Measurements from ENCODE around the gene GLP1R. TPM values are rescaled to one million over a fixed set of nuclear protein-coding genes. Genes with fewer than 3 reads are reported as not detected.

The GLP1R gene
- total RNA-seq (2014; rRNA removed; shearing (Covaris generic)) = not detected in 2 replicates

DNA sequence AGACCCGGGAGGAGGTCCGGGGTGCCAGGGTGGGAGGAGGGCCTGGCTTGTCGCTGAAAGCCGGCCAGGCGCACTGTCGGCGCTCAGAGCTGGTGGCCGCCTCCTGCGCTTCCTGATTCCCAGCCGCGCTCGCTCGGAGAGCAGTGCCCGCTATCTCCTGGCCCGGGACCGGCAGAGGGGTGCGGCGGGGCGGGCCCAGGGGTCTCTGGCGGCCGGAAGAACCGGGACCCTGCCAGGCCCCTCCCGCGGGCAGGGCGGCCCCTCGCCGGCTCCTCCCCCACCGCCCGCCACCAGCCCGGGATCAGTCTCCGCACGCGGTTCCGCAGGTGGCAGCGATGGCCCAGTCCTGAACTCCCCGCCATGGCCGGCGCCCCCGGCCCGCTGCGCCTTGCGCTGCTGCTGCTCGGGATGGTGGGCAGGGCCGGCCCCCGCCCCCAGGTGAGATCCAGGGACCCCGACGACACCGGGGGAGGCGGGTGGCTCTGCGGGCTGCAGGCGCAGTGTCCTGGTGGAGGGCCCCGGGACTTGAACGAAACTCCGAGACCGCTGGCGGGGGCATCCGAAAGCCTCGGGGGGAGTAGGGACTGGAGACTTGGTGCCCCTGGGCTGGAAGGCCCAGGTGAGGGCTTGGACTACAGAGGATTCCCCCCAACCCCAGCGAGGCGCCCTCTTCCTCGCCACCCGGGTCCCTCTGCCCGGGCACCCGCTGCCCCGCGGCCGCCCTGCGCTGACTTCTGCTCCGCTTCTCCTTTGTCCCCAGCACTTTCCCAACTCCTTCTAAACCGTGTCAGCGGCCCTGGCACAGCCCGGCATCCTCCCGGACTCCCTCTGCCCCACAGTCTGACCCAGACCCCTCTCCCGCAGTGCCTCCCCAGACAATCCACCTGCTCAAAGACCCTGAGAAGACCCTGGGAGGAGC, at the start of gene GLP1R:
TSS of gene GLP1R (plus strand) at position 301 of the 919 bp plus-strand sequence. CDS start at position 361, 60 bp downstream.
- in situ Hi-C loops (cut with HindIII; ENCODE audit: low sequenced_read_pairs) = no loop called here
- no peak for DNase-seq (ENCODE audit: low spot score)

DNA sequence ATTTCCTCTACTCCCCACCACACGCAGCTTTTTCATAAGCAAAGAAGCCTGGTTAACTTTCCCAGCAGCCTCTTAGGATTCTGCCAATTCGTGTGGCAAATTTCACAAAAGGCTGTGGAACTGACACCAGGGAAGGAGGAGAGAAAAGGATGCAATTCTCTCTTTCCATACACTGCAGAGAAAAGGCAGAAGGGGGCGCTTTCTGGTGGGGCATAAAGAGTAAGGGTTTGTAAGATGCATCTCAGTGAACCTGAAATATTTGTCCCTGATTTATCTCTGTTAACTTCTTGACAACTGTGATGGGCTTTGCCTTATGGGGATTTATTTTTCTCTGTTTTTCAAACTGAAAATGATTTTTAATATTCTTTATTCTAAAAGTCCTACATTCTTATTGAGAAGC, 45.5 kb upstream of the GLP1R start:
- no peak for DNase-seq (ENCODE audit: low spot score)
- in situ Hi-C loops (cut with HindIII; ENCODE audit: low sequenced_read_pairs) = no loop called here

GRCh38 chr6:39003492-39003891, 45.1 kb upstream of the GLP1R start:
- in situ Hi-C loops (cut with HindIII; ENCODE audit: low sequenced_read_pairs) = no loop called here
- no peak for DNase-seq (ENCODE audit: low spot score)

DNA sequence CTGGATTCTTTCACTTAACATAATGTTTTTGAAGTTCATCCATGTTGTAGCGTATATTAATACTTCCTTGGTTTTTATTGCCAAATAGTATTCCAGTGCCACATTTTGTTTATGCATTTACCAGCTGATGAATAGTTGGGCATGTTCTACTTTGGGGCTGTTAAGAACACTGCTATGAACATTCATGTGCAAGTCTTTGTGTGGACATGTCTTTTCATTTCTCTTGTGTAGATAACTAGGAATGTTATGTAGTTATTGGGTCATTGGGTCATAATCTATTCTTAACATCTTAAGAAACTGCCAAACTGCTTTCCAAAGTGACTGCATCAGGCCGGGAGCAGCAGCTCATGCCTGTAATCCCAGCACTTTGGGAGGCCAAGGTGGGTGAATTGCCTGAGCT, 43.8 kb upstream of the GLP1R start:
- in situ Hi-C loops (cut with HindIII; ENCODE audit: low sequenced_read_pairs) = no loop called here
- DNase-seq (ENCODE audit: low spot score) = no peak

DNA sequence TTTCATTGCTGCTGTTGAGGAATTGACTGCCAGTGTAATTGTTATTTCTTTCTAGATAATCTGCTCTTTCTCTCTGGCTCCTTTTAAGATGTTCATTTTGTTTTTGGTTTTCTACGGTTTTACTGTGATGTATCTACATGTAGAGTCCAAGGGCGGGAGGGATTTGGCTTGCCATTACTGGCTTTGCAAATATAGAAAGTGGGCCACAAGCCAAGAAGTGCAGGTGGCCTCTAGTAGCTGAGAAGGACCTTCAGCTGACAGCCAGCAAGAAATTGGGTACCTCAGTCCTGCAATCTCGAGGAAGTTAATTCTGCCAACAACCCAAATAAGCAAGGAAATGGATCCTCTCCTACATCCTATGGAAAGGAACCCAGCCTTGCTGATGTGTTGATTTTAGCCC, 42.8 kb upstream of the GLP1R start:
- in situ Hi-C loops (cut with HindIII; ENCODE audit: low sequenced_read_pairs) = no loop called here
- DNase-seq (ENCODE audit: low spot score) = no peak

GRCh38 chr6:39007575-39007974, 41.0 kb upstream of the GLP1R start:
- in situ Hi-C loops (cut with HindIII; ENCODE audit: low sequenced_read_pairs) = no loop called here
- DNase-seq (ENCODE audit: low spot score) = no peak

GRCh38 chr6:39008737-39009136, 39.8 kb upstream of the GLP1R start:
- in situ Hi-C loops (cut with HindIII; ENCODE audit: low sequenced_read_pairs) = no loop called here
- DNase-seq (ENCODE audit: low spot score) = no peak

GRCh38 chr6:39009476-39009875, 39.1 kb upstream of the GLP1R start:
- in situ Hi-C loops (cut with HindIII; ENCODE audit: low sequenced_read_pairs) = no loop called here
- DNase-seq (ENCODE audit: low spot score) = no peak

GRCh38 chr6:39016839-39017546, 31.6 kb upstream of the GLP1R start:
- no peak for DNase-seq (ENCODE audit: low spot score)
- in situ Hi-C loops (cut with HindIII; ENCODE audit: low sequenced_read_pairs) = no loop called here

GRCh38 chr6:39017547-39017880, 31.1 kb upstream of the GLP1R start:
- no peak for DNase-seq (ENCODE audit: low spot score)
- in situ Hi-C loops (cut with HindIII; ENCODE audit: low sequenced_read_pairs) = no loop called here

GRCh38 chr6:39018103-39018502, 30.5 kb upstream of the GLP1R start:
- in situ Hi-C loops (cut with HindIII; ENCODE audit: low sequenced_read_pairs) = no loop called here
- no peak for DNase-seq (ENCODE audit: low spot score)

- in situ Hi-C loops (cut with HindIII; ENCODE audit: low sequenced_read_pairs) = no loop called here
- DNase-seq (ENCODE audit: low spot score) = no peak
Observed at GRCh38 chr6:39020136-39020535, 28.4 kb upstream of the GLP1R start.

GRCh38 chr6:39021041-39021440, 27.5 kb upstream of the GLP1R start:
- no peak for DNase-seq (ENCODE audit: low spot score)
- in situ Hi-C loops (cut with HindIII; ENCODE audit: low sequenced_read_pairs) = no loop called here

DNA sequence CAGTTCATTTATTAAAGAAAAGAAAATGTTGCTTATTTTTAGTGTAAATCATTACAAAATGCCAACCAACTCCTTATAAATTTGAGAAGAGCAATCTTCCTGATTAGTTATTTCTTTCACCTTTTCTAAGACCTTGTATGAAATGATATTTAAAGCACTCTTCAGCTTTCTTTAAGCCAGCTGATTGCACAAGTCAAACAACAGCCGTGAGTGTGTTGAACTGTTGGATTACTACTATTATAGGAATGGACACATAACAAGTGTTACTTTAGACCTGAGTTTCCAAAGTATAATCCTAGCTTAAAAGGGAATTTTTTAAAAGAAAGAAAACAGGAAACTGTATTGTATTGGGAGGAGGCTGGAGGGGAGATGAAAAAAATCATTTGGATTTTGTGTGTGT, 26.8 kb upstream of the GLP1R start:
- in situ Hi-C loops (cut with HindIII; ENCODE audit: low sequenced_read_pairs) = no loop called here

GRCh38 chr6:39026175-39026574, 22.4 kb upstream of the GLP1R start:
- DNase-seq (ENCODE audit: low spot score) = no peak
- in situ Hi-C loops (cut with HindIII; ENCODE audit: low sequenced_read_pairs) = no loop called here

More for the DNA sequence above, 26.8 kb upstream of the GLP1R start:
- DNase-seq (ENCODE audit: low spot score) = no peak

- in situ Hi-C loops (cut with HindIII; ENCODE audit: low sequenced_read_pairs) = no loop called here
- DNase-seq (ENCODE audit: low spot score) = no peak
Observed at GRCh38 chr6:39029156-39030011, 19.2 kb upstream of the GLP1R start.

- in situ Hi-C loops (cut with HindIII; ENCODE audit: low sequenced_read_pairs) = no loop called here
- no peak for DNase-seq (ENCODE audit: low spot score)
Observed at GRCh38 chr6:39035681-39036080, 12.9 kb upstream of the GLP1R start.

- in situ Hi-C loops (cut with HindIII; ENCODE audit: low sequenced_read_pairs) = no loop called here
Observed at GRCh38 chr6:39037082-39037508, 11.5 kb upstream of the GLP1R start.

DNA sequence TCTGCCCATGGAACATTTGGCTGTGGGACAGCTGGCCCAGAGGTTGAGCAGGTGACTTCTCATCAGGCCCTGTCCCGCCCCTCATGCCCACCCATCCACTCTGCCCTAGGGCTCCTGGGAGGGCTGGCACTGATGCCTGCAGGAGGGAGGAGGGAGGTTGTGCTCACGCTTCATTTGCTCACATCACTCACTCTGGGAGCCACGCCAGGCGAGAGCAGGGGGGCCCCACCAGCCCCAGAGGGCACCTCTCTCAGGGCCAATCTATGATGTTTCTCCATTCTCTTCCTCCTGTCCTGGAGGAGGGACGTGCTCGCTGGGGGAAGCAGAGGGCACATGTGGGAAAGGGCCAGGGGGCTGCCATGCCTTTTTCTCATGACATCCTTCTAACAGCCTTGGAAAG, 10.9 kb upstream of the GLP1R start:
- DNase-seq (ENCODE audit: low spot score) = no peak
- in situ Hi-C loops (cut with HindIII; ENCODE audit: low sequenced_read_pairs) = no loop called here

More at GRCh38 chr6:39037082-39037508, 11.5 kb upstream of the GLP1R start:
- DNase-seq (ENCODE audit: low spot score) = no peak

Measured in G401 (cell line).